HG02840 (cell line): ENCODE results near the gene MRPL10.

Source experiments
- ATAC-seq: cut with Tn5 transposase; IDR thresholded peaks from one replicate; pipeline ENCODE4 v1.9.1; 2021; ENCODE audit warnings: mild to moderate bottlenecking, moderate library complexity, moderate number of reproducible peaks; ENCODE audit not compliant: unreplicated experiment, low FRiP score

The MRPL10 gene

GRCh38 chr17:47840742-47841487 lies 9.6 kb upstream of the MRPL10 start, which contains the start of gene SCRN2:
Gene SCRN2, minus strand, starts transcription at chr17:47841273. Its CDS starts 430 bp downstream, at chr17:47840843.
- ATAC-seq = peak; percentile 64

GRCh38 chr17:47840001-47840741 lies 8.8 kb upstream of the MRPL10 start:
- no peak for ATAC-seq

- no peak for ATAC-seq
Measured at GRCh38 chr17:47839071-47839470, 7.7 kb upstream of the MRPL10 start.

- no peak for ATAC-seq
Measured at GRCh38 chr17:47838636-47839035, 7.3 kb upstream of the MRPL10 start.

GRCh38 chr17:47837401-47838039 lies 6.2 kb upstream of the MRPL10 start:
- ATAC-seq = no peak

GRCh38 chr17:47836601-47837000 lies 5.3 kb upstream of the MRPL10 start:
- no peak for ATAC-seq

- ATAC-seq = no peak
Measured at GRCh38 chr17:47834756-47835155, 3.4 kb upstream of the MRPL10 start.

- ATAC-seq = no peak
Measured at GRCh38 chr17:47831934-47832327, 590 bp upstream of the MRPL10 start.

- no peak for ATAC-seq
Measured at GRCh38 chr17:47830396-47831002, 842 bp downstream of the MRPL10 start.

- no peak for ATAC-seq
Measured at GRCh38 chr17:47829870-47830269, 1.5 kb downstream of the MRPL10 start.

GRCh38 chr17:47823519-47823918 lies 7.8 kb downstream of the MRPL10 start:
- no peak for ATAC-seq

- ATAC-seq = no peak
Measured at GRCh38 chr17:47822785-47823184, 8.6 kb downstream of the MRPL10 start.

GRCh38 chr17:47821424-47822391 lies 9.6 kb downstream of the MRPL10 start, which contains the start of gene OSBPL7:
Gene OSBPL7, minus strand, starts transcription at chr17:47821794. Its CDS starts 1,516 bp downstream, at chr17:47820278.
- peak; percentile 68 for ATAC-seq

GRCh38 chr17:47821031-47821423 lies 10.3 kb downstream of the MRPL10 start:
- ATAC-seq = no peak

GRCh38 chr17:47820033-47820789 lies 11.1 kb downstream of the MRPL10 start:
- ATAC-seq = no peak

- no peak for ATAC-seq
Measured at GRCh38 chr17:47819475-47819874, 11.9 kb downstream of the MRPL10 start.

GRCh38 chr17:47818002-47818695 lies 13.2 kb downstream of the MRPL10 start:
- no peak for ATAC-seq

GRCh38 chr17:47816947-47817346 lies 14.4 kb downstream of the MRPL10 start:
- no peak for ATAC-seq
